GM21576 (cell line): Measurements from ENCODE around the gene NSUN3.
"Not testable (repeated sequence)": the region's sequence is repeated elsewhere in the genome, so short reads cannot be mapped to it uniquely, and the experiment has no call there.

ENCODE experiments used
- ATAC-seq: cut with Tn5 transposase; IDR thresholded peaks from one replicate; pipeline ENCODE4 v1.9.1; 2021; ENCODE audit warnings: mild to moderate bottlenecking, moderate library complexity; ENCODE audit not compliant: unreplicated experiment

The NSUN3 gene

GRCh38 chr3:94066506-94067500, 3.9 kb downstream of the NSUN3 start:
- no peak for ATAC-seq

DNA sequence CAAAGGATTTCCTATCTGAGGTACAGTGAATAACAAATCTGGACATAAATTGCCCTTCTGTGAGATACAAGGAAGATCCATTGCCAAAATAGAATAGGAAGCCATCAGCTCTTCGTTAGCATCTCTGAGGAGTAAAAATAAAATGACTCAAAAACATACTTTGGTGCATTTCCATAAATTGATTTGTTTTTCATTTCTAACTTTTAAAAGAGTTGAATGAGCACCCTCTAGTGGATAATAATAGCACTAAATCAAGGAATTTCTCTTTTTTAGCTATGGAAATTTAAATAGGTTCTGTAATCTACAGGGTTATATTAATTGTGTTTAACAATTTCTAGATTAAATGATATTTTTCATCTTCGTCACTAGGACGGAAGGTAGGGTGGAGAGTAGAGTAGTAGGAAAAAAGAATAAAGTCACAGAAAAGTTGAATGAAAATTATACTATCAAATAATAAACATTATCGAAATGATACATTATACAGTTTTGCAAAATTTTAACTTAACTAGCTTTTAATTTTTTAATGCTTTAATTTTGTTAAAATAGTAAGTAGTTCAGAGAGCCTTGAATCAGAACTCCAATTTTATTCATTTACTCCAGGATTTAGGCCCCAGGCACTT, 6.4 kb downstream of the NSUN3 start:
- no peak for ATAC-seq

DNA sequence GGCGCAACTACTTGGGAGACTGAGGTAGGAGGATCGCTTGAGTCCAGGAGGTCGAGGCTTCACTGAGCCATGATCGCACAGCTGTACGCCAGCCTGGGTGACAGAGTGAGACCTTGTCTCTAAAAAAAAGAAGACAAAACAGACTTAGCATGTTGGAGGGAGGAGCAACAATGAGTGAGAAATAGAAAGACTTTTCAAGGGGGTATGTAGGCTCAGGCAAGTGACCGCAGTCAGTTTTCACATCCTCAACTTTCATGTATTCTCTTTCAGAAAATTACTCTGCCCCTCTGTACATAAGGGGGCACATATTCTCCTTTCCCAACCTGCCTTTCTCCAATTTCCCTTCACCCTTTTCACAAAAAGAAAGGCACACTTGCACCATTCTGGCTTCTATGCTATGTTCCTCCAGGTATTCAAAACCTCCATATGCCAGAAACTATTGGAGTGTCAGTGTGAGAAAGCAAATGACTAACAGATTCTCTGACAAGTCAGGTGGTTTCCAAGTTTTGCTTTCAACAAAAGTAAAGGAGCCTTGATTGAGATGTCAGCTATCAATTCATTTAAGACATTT, 7.6 kb downstream of the NSUN3 start:
- ATAC-seq, result peak; percentile 74

- peak; percentile 88 for ATAC-seq
Measured at GRCh38 chr3:94071713-94072284, 8.9 kb downstream of the NSUN3 start.

DNA sequence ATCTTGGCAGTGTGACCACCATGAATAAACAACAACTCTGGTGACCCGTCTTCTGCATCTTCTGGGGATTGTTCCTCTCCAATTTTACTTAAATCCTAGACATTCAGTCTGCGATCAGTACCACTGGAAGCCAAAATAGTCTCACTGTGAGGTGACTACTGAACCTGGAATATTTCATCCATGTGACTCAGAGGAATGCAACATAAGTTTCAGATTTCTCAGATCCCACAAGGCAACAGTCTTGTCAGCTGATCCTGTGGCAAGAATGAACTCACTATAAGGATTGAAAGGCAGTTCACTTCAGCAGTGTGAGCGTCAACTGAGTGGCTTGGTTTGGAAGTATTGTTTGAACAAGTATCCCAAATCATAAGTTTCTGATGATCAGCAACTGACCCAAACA, 13.2 kb downstream of the NSUN3 start:
- no peak for ATAC-seq

GRCh38 chr3:94080552-94080951, 17.7 kb downstream of the NSUN3 start:
- ATAC-seq, result not testable (repeated sequence)

DNA sequence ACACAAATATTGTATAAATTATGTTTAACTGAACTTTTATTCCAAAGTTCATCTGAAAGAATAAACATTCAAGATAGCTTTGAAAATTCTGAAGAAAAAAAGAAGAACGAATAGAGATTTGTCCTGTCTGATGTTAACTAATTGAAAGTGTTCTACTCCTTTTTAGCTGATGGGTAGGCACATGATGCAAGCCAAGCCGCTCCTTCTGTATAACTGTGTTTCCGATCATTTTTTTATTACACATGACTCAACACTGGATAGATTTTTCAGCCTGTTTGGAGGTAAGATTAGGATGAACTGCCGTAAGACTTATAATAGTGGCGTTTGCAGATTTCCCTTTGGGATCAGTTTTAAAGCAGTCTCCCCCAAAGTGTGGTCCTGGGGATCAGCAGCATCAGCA, 19.0 kb downstream of the NSUN3 start:
- no peak for ATAC-seq

DNA sequence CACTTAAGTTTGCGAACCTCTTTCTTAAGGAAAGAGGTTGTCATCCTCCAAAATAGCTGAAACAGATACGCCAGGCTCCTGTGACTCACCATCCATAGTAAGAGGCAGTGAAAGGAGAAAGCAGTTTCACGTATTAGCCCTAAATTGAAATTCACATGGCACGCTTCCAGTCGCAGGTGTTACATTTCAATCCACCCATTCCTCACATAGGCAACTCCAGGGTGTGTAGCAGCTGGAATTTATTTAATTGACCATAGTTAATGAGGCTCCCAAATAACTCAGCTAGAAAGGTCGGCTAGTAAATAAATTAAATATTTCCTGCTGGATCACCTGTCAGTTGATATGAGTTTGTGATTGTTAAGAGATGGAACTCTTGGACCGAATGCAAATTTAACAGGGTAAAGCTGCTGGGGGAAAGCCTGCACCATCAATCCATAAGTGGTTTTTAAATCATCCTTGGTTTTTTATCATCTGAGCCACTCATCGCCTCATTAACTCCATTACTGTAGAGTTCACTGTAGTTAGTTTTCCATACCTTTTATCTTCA, 19.6 kb downstream of the NSUN3 start:
- ATAC-seq, result no peak

DNA sequence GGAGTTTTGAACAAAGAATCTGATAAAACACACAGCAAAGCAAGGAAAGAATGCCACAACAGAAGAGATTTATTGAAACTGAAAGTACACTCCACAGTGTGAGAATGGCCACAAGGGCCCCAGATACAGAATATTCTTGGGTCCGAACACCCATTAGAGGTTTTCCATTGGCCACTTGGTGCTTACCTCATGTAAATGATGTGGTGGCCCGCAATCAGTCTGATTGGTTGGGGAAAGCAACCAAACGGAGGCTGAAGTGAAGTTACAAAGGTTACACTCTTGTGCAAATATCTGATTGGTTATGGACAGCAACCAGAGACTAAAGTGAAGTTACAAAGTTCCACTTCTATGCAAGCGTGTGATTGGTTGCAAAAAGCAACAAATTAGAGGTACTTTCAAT, 20.4 kb downstream of the NSUN3 start:
- no peak for ATAC-seq

GRCh38 chr3:94089126-94089525, 26.3 kb downstream of the NSUN3 start:
- ATAC-seq, result no peak

DNA sequence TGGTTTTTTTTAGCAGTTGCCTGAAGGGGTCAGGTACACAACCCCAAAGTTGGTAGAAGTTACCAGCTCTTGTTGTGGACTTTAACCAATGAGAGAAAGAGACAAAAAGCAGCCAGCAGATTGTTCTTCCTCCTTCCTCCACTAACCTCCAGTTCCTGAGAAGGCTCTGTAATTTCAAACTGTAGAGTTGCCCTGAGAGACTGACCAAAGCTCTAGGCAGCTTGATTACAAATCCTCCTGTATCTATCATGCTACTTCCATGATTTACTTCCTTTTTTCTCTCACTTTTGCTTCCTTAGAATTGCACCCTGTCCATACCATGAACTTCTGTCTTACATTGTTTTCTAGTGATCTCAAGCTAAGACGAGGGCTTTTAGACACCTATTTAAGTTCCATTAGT, 29.2 kb downstream of the NSUN3 start:
- no peak for ATAC-seq

DNA sequence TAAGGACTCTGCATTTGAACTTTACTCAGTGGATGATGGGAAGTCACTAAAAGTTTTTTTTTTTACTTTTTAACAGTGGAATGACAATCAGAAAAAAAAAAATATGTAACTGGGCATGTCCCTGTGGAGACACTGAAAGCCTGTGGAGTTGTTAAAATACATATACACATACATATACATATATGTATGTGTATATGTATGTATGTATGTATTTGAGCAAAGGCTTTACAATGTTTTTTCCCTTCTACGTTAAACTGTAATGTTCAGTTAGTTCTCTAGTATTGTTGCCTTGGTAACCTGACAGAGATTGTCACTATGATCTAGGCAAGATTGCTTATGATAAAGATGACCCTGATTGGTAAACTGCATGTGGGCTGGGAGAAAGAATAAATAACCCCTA, 30.3 kb downstream of the NSUN3 start:
- ATAC-seq, result no peak

DNA sequence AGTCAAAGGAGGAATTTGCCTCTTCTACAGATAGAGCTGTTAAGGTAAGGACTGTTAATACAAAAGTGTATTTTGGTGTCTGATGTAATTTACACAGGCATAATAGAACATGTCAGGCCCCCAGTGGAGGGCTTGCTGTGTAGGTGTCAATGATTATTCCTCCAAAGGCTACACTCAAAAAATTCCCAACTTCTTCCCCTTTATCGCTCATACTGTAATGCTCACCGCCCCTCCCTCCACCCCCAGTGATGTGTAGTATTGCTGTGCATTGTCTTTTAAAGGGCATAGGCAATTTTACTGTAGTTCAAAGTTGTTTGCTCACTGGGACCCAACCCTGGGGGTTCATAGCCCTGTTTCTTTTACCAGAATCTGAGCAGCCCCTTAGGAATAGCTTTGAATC, 32.2 kb downstream of the NSUN3 start:
- no peak for ATAC-seq

- ATAC-seq, result no peak
Measured at GRCh38 chr3:94098452-94098851, 35.6 kb downstream of the NSUN3 start.

DNA sequence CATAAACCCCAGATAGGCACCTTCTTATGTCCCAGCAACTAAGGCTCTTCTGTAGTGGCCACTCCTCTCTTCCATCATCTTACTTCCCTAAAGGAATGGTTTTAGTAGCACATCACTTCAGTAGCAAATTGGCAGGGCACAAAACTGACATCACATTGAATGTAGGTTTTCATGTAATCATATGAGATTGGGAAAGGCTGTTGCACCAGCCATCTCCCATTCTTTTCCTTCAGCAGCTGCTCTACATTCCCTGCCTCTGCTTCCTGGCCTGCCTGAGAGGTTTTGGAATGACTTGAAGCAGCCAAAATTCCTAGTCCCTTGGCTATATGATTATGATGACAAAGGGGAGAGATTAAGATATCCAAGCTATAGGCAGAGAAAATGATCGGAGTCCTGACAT, 36.5 kb downstream of the NSUN3 start:
- no peak for ATAC-seq

DNA sequence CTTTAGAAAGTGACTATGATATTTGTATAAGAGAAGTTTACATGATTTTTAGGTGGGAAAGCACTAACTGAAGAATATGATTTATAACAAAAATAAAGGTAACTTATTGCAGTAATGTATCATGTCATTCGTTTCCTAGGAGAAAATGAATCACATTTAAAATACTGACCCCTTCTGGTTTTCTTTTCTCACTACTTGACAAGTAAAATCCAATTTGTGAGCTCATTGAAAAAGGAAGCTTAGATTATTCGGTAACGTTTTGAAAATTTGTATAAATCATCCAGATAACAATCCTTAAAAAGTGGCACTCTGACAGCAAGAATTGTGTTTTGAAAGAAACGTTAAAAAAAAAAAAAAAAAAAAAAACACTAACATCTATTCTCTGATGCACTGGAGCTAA, 39.0 kb downstream of the NSUN3 start:
- no peak for ATAC-seq

DNA sequence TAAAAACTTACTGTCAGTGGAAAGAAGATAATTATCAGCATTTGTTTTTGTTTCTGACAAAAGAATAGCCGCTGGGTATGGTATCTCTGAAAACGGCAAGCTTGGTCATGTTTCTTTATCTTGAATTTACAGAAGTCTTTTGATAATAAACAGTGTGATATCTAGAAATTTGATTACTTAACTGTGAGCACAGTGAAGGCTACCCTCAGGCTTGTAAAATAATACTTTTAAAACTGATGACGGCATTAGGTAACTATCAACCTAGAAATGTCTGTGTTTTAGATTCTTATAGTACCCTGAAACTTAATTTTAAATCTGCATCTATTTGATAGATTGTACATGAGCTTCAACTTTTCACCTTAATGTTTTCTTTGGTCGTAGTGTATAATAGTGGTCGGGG, 43.4 kb downstream of the NSUN3 start:
- ATAC-seq, result no peak

- ATAC-seq, result not testable (repeated sequence)
Measured at GRCh38 chr3:94110232-94110631, 47.4 kb downstream of the NSUN3 start.

- ATAC-seq, result no peak
Measured at GRCh38 chr3:94110854-94111253, 48.0 kb downstream of the NSUN3 start.

DNA sequence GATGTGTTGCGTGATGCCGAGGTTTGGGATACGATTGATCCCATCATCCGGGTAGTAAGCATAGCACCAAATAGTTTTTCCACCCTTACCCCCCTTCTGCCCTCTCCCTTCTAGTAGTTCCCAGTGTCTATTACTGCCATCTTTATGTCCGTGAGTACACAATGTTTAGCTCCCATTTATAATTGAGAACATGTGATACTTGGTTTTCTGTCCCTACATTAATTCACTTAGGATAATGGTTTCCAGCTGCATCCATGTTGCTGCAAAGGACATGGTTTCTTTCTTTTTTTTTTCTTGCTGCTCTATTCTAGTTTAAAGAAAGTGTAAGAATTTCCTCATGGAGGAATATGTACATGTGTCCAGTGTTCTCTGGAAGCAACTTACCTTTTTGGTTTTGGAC, 51.8 kb downstream of the NSUN3 start:
- ATAC-seq, result no peak

- ATAC-seq, result no peak
Measured at GRCh38 chr3:94115482-94115881, 52.6 kb downstream of the NSUN3 start.
